Pulmonary artery endothelial cell (primary cell): Measurements from ENCODE around the gene UNC79. TPM values are rescaled to one million over a fixed set of nuclear protein-coding genes. Genes with fewer than 3 reads are reported as not detected.

ENCODE experiments used
- DNase-seq: peaks from one replicate; pipeline ENCODE4 v3.0.0-alpha.2; 2011; ENCODE audit warnings: low read depth, low spot score
- total RNA-seq: library from RNA; depleted of rRNA; stranded (reverse); fragments of >200 nt; gene quantifications from 2 replicates; pipeline ENCODE4 v1.2.3, GENCODE V29; 2014

The UNC79 gene
- total RNA-seq, 1 donor from 2014 or later = under 0.01 TPM

GRCh38 chr14:93706360-93706955 lies 275.7 kb downstream of the UNC79 start:
- DNase-seq = no peak

DNA sequence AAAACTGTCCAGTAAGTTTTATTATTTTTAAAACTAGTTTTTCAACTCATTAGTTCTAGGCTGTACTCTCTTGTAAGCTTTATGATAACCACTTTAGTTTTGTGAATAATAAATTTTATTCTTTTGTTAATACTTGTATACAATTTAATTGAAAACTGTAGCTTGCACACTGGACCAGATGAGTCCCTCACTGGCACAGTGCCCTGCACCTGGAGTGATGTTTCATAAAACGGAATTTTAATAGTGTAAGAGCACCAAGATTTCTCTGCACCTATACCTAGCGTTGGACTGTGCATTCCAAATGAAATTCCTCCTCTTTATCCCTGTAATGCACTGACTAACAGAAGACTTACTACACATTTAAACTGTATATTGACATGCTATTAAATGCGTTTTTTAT lies 276.7 kb downstream of the UNC79 start:
- DNase-seq = no peak

DNA sequence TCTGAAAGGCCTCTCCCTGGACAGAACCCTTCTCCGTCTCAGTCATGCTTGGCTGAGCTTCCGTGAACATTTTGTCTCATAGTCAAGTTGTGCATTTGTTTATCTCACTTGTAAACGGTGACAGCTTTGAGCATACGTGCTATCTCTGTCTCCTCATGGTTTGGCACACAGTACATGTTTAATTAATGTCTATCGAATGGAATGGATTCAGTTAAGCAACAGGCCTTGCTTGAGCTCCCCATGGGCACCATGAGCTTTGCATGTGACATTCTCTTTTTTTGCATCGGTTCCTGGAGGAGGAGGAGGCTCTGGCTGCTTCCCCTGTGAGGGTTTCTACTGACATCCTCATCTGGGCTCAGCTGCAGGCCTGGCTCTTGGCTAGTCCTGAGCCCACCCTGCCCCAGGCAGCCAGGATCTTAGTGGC lies 277.6 kb downstream of the UNC79 start:
- DNase-seq = no peak

- DNase-seq = no peak
Observed at GRCh38 chr14:93708800-93709199, 278.1 kb downstream of the UNC79 start.

- DNase-seq = no peak
Observed at GRCh38 chr14:93709249-93709648, 278.5 kb downstream of the UNC79 start.

DNA sequence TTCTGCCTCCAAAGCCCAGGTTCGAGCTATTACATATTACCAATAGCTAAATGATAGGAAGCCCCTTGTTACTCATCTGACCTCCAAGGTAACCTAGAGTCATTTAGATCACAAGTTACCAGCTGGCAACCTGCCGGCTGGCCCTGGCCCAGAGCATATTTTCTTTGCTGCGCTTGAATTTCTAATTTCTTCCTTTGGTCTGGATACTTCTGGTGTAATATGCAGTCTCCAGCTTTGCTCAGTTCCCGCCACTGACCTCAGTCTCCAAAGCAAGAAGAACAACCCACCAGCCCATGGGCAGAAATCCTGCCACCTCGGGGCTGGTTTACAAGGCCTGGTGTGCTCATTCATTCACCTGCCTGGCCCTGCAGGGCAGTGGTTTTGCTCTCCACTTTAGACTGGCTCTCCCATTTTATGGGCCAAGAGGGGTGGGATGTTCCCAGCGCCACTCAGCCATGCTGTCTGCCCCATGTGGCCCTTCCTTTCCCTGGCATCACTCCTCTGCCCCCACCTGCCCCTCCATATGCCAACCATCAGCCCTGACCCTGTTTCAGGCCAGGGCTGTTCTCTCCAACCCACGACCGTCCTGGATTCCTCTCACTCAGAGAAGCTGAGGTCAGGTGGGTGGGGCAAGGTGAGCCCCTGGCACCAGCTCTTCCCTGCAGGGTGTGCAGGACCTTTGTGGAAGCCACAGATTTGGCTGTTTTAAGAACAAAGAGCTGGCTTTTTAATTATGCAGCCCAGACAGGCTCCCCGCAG lies 281.5 kb downstream of the UNC79 start:
- no peak for DNase-seq

- no peak for DNase-seq
Observed at GRCh38 chr14:93712838-93713724, 282.3 kb downstream of the UNC79 start.

- no peak for DNase-seq
Observed at GRCh38 chr14:93713726-93714405, 283.1 kb downstream of the UNC79 start.

- DNase-seq = no peak
Observed at GRCh38 chr14:93714605-93715004, 283.9 kb downstream of the UNC79 start.

- no peak for DNase-seq
Observed at GRCh38 chr14:93715279-93715927, 284.7 kb downstream of the UNC79 start.

GRCh38 chr14:93716002-93716745 lies 285.4 kb downstream of the UNC79 start:
- no peak for DNase-seq

DNA sequence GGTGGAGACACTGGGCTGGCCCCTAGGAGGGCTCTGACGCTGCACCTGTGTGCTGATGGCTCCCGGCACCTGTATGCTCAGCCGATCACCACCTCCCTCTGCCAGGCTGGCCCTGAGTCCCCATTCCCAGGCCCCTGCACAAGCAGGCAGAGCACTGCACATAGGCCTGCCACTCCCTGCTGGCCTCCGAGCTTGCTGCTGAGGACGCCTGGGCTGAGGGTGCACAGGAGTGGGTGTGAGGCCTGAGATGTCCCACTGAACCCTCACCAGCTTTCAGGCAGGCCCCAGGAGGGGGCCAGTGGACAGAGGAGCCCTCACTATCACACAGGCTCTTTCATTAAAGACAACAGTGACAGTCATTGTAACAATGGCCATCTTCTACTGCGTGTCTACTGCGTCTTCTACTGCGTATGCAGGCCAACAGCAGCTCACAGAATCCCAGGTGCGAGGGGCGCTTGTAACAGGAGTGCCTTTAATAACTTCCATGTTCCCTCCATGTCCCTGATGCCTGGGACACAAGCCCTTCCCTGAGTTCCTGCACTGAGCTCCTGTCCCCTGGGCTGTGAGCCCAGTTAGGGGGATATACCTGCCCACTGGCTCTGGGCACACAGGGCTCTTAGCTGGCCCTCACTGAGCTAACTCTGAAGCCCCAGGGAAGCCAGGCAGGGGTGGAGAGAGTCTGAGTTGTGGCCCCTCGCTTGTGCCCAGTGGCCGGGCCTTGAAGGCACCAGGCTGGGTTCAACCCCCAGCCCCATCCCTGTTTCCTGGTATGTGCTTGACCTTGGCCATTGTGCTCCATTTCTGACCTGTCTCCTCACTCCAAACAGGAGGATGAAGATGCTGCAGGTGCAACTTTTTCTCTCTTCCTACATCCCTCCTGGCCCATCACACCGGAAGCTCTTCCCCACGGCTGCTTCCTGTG lies 286.3 kb downstream of the UNC79 start:
- no peak for DNase-seq

GRCh38 chr14:93717668-93718320 lies 287.1 kb downstream of the UNC79 start:
- DNase-seq = no peak

- DNase-seq = no peak
Observed at GRCh38 chr14:93719256-93719655, 288.5 kb downstream of the UNC79 start.

DNA sequence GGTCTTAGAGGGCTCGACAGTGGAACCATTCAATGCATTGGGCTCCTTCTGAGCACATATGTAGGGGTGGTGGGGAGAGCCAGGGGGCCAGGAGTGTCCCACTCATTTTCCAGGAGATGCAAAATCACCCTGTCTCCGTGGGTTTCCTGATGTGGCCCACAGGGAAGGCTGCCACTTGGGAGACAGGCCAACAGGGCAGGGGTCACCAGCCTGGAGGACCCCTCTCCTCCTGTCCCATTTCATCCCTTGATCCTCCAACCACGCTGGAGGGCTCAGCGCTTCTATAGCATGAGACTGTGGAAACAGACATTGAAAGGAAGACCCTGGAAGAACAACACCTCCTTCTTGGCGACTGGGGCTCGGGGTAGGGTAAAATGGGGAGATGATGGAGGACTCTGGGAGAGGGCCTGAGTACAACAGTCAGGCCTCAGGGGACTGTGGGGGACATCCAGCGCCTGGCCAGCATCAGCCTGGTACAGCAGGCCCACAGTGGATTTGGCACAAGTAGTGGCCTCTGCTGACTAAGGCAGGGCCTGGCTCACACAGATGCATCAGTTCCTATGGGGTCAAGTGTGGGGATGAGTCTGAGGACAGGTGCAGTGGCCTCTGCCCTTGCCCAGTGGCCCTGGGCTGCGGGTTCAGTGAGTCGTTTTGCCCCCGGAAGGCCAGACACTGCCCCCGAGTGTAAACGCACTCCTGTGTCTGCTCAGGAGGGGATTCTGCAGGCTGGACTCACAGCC lies 289.5 kb downstream of the UNC79 start:
- DNase-seq = no peak

- no peak for DNase-seq
Observed at GRCh38 chr14:93720981-93721483, 290.3 kb downstream of the UNC79 start.

GRCh38 chr14:93723001-93723400 lies 292.3 kb downstream of the UNC79 start:
- no peak for DNase-seq
